ACHN (cell line): ENCODE data around the gene PSMB7.

Source experiments
- DNase-seq: peaks from one replicate; pipeline ENCODE4 v3.0.0-alpha.2; 2015
- in situ Hi-C: cut with HindIII; loops from 2 replicates; pipeline ENCODE4 v1.10.0; 2017; ENCODE audit warnings: low sequenced_read_pairs, low pct_ligation_motif_present, low pct_unique_long_range_greater_than_20kb

The PSMB7 gene

DNA sequence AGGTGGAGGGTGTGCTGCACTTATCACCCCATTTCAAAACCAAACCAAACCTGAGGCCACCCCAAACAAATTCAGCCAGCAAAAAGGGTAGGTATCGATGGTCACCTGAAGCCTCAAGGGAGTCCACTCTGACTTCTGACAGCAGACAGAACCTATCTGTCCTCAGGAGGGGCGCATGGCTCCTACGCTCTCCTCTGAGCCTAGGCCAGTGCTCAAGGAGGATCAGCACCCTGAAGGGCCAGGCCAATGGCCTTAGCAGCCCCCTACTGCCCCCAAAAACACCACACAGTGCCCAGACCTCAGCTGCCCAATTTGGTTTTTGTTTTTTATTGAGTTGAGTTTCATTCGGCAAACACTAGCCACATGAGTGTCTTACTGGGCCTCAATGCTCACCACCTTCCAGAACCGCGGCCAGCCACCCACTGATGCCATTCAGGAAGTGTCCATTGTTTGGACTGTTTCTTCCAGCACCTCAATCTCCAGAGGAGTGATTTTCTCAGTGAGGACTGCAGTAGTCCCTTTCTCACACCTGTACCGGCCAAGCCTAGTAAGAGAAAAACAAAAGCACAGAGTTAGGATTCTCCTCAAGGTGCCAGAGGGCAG lies 62.0 kb downstream of the PSMB7 start:
- no peak for DNase-seq
- in situ Hi-C loops: no loop called here

DNA sequence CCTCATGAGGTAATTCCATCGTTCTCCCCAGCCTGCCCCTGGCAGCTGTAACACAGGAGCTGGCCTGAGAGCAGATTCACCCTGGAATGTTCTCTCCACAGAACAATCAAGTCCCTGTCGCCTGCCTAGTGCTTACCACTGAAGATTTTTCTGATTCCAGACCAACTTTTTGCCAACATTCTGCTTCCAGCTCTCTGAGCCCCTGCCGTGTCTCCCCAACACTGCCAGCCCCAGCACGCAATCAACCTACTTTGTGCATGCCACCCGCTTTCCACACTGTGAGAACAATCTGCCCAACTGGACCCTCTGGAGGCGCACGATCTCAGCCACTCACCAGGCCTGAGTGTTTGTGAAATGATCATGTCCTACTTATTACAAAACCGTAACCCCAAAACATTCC lies 62.6 kb downstream of the PSMB7 start:
- no peak for DNase-seq
- in situ Hi-C loops: no loop called here

DNA sequence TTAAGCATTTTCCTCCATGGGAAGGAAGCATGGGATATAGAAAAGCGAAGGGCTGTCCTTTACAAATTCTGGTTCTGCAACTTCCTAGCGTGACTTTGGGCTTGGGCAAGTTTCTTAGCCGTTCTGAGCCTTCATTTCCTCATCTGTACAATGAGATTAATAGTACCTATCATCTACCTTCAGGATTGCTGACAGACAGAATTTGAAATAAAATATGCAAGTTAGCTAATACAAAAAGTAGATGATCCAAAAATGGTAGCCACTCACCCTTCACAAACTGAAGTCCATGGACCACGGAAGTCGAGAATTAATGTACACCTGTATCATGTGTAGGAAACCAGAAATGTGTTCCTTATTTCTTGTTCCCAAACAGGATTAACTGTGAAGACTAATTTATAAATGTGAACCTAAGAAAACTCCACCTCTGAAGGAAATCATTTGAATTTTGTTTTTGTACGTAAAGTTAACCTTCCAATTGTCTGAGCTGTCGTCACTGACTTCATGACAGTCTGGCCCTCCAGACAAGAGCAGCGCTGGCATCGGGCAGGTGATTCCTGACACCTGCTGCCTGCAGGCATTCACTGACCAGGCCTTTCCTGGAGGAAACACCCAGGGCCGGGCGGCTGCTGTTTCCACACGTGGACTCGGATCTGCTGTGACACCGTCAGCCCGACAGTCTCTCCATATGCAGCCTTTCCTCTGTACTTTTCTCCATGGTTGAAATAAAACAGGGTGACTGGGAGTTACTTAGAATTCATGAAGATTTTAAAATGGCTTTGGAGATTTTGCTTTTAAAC lies 63.4 kb downstream of the PSMB7 start:
- in situ Hi-C loops: no loop called here
- DNase-seq: no peak

DNA sequence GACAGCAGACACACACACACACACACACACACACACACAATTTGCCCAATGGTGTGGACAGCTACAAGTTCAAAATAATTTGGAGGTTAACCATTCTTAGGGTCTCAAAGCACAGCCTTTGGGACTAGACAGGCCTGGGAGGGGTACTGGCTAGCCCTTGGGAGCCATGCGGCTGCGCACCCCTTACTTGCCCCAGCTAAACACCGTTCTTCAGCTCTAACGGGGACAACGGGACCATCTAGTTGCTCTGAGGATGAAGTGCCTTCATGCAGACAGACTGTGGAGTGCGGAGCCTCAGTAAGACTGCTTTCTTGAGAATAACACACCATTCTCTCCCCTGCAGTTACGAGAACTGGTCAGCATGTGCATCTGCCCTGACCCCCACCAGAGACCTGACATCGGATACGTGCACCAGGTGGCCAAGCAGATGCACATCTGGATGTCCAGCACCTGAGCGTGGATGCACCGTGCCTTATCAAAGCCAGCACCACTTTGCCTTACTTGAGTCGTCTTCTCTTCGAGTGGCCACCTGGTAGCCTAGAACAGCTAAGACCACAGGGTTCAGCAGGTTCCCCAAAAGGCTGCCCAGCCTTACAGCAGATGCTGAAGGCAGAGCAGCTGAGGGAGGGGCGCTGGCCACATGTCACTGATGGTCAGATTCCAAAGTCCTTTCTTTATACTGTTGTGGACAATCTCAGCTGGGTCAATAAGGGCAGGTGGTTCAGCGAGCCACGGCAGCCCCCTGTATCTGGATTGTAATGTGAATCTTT lies 64.6 kb downstream of the PSMB7 start:
- no peak for DNase-seq
- in situ Hi-C loops: no loop called here

DNA sequence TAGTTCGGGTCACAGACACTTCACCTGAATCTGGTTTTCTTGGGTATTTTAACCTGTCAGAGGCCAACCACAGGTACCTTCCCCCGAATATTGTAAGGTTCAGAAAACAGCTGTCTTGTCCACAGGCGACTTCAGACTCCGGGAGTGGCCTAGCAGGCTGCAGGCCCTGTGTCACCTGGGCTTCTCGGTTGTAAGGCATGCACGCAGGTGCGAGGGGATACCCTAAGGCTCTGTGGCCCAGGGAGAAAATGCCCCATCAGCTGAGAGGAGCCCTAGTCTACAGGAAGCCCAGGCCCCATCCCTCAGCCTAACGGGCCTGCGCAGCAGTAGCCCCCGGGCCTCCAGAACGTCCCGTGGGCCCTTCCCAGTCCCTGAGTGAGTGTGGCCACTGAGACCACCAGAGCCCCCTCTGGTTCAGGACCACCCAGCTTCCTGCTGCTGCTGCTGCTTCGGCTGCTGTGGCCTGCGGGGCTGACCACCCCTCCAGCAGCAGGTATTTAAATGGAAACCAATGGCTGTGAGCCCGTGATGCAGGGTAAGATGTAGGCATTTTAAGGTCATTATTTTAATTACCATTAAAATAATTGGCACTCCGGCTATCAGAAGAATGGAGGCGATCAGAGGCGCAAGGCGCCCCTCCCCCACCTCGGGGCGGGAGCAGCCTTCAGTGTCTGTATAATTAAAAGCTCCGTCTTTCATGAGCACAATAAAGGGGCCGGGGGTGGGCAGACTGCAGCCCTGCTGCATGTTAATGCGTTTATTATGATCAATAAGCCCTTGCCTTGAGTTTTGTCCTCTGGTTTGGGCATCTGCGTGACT lies 65.4 kb downstream of the PSMB7 start:
- DNase-seq: no peak
- in situ Hi-C loops: no loop called here

DNA sequence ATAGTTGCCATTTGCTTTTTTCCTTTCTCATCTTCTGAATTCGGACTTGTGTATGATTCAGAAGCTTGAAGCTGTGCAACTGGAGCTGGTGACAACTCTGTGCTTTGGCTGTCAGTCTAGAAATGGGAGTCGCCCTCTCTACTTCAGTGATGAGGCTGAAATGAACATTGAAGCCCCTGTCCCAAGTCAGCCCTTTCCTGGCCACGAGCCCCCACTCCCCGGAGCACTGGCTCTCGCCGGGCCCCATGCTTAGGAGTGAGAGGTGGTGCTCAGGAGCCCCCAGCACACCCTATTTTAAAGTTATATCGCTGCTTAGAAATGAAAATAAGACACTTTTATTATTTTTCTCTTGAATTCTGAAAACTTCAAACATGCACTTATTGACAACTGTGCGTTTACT lies 66.0 kb downstream of the PSMB7 start:
- no peak for DNase-seq
- in situ Hi-C loops: no loop called here

DNA sequence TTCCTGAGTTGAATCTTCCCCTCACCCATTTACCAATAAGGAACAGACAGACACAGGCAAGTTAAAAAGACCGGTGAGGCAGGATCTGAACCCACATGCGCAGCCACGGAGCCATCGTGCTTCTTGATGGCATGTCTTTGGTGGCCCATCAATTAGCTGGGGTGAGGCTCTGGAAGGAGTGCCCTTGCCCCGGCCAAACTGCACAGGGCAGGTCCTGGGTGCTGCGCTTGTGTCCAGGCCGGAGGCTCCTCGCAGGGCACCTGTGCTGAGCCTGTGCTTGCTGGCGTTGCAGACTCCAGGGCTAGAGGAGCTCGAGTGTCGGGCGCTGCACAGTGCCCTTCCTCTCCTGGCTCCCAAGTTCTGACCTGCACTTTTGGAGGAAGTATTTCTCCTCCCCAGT lies 66.4 kb downstream of the PSMB7 start:
- in situ Hi-C loops: no loop called here
- no peak for DNase-seq

DNA sequence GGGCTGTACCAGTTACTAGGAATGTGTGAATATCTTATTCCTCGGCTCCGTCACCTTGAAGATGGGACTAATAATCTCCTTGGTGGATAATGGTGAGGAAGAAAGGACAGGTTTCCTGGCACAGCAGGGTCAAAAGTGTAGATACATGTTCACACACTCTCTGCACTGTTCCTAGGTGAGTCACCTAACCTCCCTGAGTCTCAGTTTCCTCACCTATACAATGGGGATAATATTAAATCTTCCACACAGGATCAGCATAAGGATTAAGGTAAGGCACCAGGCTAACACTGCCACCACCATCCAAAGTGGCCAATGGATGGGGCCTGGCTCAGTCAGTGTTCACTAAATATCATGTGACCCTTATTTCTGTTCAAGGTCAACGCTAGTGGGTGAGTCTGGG lies 66.9 kb downstream of the PSMB7 start:
- in situ Hi-C loops: no loop called here
- DNase-seq: no peak

DNA sequence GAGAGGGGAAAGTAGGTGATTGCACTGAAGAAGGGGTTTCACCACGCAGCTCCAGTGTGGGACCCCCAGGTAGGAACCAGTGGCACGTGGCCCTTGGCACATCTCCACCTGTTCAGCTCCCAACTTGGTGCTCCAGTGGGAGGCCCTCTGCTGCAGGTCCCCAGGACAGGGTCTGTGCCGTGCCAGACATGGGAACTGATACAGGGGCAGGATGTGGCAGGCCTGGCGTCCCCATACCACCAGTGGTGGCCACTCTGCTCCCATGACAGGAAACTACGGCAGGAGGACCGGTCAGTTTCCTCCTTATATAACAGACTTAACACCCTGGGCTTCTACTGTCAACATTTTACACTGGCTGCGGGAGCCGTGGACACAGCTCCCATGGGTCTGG lies 67.3 kb downstream of the PSMB7 start:
- DNase-seq: no peak
- in situ Hi-C loops: no loop called here

DNA sequence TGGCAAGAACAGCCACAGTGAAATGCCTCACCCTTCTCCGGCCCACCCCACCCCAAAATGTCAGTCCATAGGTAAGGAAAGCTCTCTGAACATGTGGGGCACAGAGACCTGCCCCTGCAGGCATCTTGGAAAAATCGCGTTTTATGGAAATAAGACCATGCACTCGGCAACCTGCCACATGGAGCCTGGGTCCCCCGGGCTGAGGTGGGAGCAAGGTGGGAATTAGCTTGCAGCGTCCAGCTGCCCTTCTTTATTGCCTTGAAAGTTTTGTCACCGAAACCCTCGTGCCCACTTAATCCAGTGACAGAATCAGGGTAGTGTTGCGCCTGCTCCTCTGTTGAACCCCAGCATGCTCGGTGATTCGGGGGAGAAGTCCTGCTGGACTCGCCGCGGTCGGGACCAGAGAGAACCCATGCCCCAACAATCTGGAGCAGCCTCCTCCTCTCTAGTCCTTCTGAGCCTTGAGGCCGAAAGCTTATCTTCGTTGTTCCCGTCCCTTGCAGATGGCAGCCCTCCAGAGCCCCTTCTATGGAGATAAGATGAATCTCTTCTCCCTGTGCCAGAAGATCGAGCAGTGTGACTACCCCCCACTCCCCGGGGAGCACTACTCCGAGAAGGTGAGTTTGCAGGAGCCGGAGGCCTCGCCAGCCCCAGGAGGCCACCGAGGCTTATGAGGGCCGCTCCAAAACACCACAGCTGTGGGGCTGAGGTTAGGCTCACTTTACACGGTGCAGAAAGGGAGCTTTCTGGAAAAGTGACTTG lies 67.9 kb downstream of the PSMB7 start:
- in situ Hi-C loops: no loop called here
- no peak for DNase-seq

DNA sequence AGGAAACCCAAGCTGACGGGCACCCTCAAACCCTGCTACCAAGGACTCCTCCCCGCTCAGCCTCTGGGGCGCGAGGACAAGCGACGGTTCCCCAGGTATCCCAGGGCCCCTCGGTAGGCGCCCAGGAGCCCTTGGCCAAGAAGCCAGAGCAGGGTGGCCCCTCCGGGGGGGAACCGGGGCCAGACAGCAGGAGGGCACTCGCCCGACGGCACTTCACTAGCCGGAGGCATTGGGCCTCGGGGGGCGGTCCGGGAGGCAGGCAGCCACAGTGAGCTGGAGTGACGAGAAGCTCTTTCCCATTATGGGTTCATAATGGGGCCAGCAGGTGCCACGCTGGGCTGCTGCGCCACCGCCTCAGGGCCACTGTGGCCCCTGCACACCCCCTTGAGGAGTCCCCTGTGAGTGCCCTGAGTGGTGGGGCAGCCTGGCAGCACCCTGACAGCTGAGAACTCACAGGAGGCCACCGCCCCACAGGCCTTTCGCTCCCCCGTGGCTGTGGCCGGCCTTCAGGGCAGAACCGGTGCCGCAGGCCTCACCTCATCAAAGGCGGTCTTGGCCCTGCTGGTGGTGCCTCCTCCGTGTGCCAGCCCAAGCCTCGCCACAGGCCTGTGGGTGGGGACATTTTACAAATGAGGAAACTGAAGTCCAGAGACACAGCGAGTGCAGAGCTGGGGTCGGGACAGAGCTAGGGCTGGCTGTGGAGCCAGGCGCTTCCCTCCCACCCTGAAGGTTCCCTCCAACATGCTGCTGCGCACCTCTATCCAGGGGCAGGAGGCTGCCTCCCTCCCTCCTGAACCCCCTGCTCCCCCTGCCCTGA lies 68.7 kb downstream of the PSMB7 start:
- DNase-seq: no peak
- in situ Hi-C loops: no loop called here

DNA sequence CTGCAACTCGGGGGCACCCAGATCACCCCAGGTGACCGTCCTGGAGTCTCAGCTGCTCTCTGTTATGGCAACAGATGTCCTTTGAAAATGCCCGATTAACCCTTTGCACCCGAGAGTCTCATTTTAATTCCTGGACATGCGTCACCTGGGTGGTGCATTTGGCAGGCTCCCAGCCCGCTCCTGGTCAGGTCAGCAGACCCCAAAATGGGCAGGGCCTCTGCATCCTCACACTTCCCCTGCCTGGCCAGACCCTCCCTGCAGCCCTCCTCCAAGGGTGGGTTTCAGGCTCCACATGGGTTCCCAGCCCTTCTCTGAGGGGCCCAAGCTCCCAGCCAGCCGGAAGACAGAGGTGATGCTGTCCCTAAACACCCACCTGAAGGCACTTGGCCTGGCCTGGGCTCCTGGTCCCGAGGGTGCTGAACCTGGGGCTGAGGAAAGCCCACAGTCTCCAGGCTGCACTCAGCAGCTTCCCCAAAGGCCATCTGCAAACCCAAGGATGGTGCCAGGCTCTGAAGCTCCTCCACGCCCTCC lies 69.4 kb downstream of the PSMB7 start:
- in situ Hi-C loops: no loop called here
- DNase-seq: no peak

DNA sequence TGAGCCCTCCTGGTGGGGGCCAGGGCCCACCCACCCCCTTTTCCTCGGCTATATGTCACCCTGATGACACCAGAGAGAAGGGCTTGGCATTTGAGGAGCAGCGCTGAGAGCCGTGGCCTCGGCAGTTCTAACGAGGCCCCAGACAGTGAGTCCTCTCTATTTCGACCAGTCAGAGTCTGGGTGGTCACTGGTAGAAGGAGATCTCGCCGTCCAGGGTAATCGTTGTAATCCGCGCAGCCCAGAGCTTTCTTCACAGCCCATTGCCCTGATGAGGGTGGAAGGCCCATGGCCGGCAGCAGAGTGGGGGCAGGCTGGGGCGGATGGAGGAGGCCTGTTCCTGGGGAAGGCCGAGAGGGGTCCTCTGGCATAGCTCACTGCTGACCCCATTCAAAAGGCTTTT lies 70.2 kb downstream of the PSMB7 start:
- no peak for DNase-seq
- in situ Hi-C loops: no loop called here

DNA sequence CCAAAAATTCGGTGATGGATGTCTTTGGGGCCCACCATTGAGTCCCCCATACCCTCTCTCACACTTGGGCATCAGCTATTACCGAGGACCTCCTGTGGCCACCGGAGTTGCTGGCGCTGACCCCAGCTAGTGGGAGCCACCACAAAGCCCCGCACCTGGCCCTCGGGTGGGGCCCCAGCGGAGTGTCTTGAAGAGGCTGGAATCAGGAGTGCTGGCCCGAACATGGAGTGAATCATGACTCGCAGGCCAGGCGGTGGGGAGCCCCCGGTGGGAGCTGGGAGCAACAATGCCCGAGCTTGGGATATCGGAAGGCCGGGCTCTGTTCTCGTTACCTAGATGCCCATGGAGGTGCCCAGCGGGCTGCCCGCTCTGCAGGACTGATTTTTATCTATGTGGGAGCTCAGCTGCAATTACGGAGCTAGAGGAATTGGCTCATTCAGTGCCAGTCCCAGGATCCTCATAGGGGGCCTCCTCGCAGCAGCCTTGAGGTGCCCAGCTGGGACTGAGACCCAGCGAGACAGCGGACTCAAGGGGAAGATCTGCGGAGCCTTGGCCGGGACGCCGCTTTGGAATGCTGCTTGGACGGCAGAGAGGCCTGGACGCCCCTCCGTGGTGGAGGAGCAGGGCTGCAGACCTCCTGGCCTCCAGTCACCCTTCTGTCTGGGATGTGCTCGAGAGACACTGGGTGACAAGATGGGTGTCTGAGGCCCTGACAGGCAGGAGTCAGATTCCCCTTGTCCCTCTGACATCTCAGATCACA lies 70.8 kb downstream of the PSMB7 start:
- no peak for DNase-seq
- in situ Hi-C loops: no loop called here

DNA sequence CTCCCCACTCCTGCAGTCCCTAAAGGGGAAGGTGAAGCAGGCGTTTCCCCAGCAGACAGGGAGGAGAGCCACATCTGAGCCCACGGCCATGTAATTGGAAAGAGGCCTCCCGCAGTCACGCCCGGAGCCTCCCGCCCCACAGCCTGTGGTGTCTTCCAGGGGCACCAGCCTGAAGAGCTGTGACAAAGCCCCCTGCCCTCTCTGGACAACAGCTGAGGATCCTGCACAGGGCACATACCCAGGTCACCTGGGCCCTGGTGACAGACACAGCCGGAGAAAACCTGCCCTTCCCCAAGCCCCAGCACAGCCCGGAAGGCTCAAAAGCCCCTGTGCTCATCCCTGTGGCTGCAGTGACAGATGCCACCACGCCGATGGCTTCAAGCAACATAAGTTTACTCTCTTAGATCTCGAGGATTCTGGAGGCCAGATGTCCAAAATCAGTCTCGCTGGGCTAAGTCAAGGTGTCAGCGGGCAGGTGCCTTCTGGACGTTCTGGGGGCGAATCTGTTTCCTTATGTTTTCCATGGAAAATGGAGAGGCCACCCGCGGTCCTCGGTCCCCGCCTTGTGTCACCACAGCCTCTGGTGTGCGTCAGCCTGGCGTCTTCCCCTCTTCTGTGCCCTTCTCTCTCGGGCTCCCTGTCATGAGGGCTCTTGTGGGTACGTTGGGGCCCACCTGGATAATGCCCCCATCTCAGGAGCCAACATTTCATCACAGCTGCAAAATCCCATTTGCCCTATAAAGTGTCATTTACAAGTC lies 71.5 kb downstream of the PSMB7 start:
- DNase-seq: no peak
- in situ Hi-C loops: no loop called here
